Measurements from ENCODE around the gene LSM14A. TPM values are rescaled to one million over a fixed set of nuclear protein-coding genes. Genes with fewer than 3 reads are reported as not detected.

The LSM14A gene
- total RNA-seq, 1 experiment from 2014 or later: 199 TPM

DNA sequence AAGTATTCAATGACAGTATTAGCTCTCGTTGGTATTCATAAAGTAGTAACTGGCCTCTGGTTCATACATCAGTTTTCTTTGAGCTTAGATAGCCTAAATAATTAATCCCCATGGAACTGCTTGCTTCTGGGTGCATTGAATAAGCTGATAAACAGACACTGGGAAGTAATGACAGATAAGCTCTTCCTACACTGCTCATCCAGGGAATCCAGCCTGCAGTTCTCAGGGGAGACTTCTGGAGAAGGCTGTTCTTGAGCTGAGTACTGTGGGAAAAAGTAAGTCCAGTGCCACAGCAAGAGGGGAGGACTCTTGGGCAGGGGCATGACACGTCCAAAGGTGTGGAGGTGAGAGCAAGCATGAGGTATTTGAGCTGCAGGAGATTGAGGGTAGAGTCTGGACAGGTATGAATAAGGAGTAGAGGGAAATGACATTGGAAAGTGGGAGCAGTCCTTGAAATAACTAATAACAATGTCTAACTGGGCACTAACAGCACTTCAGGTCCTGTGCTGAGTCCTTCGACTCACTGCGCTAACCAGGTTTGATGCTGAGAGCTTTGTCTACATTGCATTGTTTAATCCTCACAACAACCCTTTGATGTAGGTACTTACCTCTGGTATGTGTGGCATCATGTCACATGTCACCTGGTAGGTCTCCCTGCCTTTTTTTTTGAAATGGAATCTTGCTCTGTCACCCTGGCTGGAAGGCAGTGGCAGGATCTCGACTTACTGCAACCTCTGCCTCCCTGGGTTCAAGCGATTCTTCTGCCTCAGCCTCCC is 89.2 kb downstream of the LSM14A start:
- Histone ChIP-seq H2BK20ac (ENCODE audit: low read depth, low read length, poor library complexity, severe bottlenecking) (no peak overlapping the region), H3K4me2 (ENCODE audit: insufficient read depth, insufficient read length, low read length) (no peak overlapping the region), H3K27ac (ENCODE audit: insufficient read length, low read depth, low read length) (no peak overlapping the region), H4K20me1 (ENCODE audit: control insufficient read depth, insufficient read depth, insufficient read length) (no peaks in the 10 kb centered on the region), H2AFZ (ENCODE audit: low read length) (no peak overlapping the region), H3K27me3 (ENCODE audit: insufficient read depth, low read length) (no peaks in the 10 kb centered on the region), H3K79me2 (ENCODE audit: insufficient read depth, low read length) (peaks cover 4% of the 10 kb centered on the region; the same call in 1 of the 2 replicates), H3K4me1 (ENCODE audit: insufficient read depth, low read length) (peaks cover 9% of the 10 kb centered on the region; the same call in 1 of the 2 replicates), H3K56ac (ENCODE audit: insufficient read length, low read depth, low read length) (no peak overlapping the region), H3K79me1 (ENCODE audit: insufficient read depth, low read depth, low read length, poor library complexity, severe bottlenecking) (no peaks in the 10 kb centered on the region), H3K23me2 (ENCODE audit: insufficient read length, low read depth, low read length, poor library complexity, severe bottlenecking) (no peaks in the 10 kb centered on the region), H4K5ac (ENCODE audit: insufficient read length, low read depth, low read length) (no peak overlapping the region), H2BK5ac (ENCODE audit: insufficient read length, low read length) (no peak overlapping the region), H2AK5ac (ENCODE audit: insufficient read length, low read length) (no peak overlapping the region), H2BK15ac (ENCODE audit: low read depth, low read length) (no peak overlapping the region), H3K9ac (ENCODE audit: extremely low read depth, insufficient read length, low read length) (no peak overlapping the region), H3K9me3 (ENCODE audit: control insufficient read depth, low read depth, low read length) (no peaks in the 10 kb centered on the region), H4K8ac (replicated peaks; ENCODE audit: insufficient read length, low read depth, low read length) (no peak overlapping the region), H2BK12ac (ENCODE audit: insufficient read length, low read depth, low read length) (no peak overlapping the region), H3K23ac (ENCODE audit: insufficient read length, low read depth, low read length) (no peak overlapping the region), H3T11ph (ENCODE audit: low read length) (no peak overlapping the region), H3K4ac (ENCODE audit: low read depth, low read length) (no peak overlapping the region), H3K18ac (ENCODE audit: insufficient read length, low read depth, low read length) (no peak overlapping the region), H4K91ac (ENCODE audit: insufficient read length, low read depth, low read length) (no peak overlapping the region), H3K14ac (ENCODE audit: insufficient read depth, low read length) (no peak overlapping the region), H2BK120ac (ENCODE audit: low read depth, low read length, poor library complexity, severe bottlenecking) (no peak overlapping the region)
- no CpG with 5 or more reads among the region's 6 CpGs for WGBS (ENCODE audit: extremely low coverage, insufficient read length, low lambda C conversion rate)
- Mint-ChIP-seq H3K4me3 (no peak overlapping the region), H3K27ac (peak overlapping the region; percentile 37 to 81 (median 66); a peak in 4 of 7 replicates), H3K4me1 (peaks cover 37 to 40% of the 10 kb centered on the region in 2 experiments), H3K27me3 (ENCODE audit: low read depth) (no peaks in the 10 kb centered on the region), H3K9me3 (no peaks in the 10 kb centered on the region), H3K36me3 (ENCODE audit: insufficient read depth in 1 of 3, low read depth in 3 of 3) (no peaks in the 10 kb centered on the region; a peak in 3 of 7 replicates)
- TF ChIP-seq, protein P1, sequence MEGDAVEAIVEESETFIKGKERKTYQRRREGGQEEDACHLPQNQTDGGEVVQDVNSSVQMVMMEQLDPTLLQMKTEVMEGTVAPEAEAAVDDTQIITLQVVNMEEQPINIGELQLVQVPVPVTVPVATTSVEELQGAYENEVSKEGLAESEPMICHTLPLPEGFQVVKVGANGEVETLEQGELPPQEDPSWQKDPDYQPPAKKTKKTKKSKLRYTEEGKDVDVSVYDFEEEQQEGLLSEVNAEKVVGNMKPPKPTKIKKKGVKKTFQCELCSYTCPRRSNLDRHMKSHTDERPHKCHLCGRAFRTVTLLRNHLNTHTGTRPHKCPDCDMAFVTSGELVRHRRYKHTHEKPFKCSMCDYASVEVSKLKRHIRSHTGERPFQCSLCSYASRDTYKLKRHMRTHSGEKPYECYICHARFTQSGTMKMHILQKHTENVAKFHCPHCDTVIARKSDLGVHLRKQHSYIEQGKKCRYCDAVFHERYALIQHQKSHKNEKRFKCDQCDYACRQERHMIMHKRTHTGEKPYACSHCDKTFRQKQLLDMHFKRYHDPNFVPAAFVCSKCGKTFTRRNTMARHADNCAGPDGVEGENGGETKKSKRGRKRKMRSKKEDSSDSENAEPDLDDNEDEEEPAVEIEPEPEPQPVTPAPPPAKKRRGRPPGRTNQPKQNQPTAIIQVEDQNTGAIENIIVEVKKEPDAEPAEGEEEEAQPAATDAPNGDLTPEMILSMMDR (conservative IDR thresholded peaks at IDR 0.05): no peak
- DNase-seq: no peak

Measured in H9 (cell line).